Subcutaneous preadipocyte (primary cell): Measurements from ENCODE around the gene NR4A3. TPM values are rescaled to one million over a fixed set of nuclear protein-coding genes. Genes with fewer than 3 reads are reported as not detected.

Experiments
- total RNA-seq: library from RNA; depleted of rRNA; stranded (reverse); fragments of >200 nt; gene quantifications from 2 replicates; pipeline ENCODE4 v1.2.3, GENCODE V29; 2012

Gene NR4A3
- total RNA-seq: 0.20 and 0.37 TPM in 2 replicates

DNA sequence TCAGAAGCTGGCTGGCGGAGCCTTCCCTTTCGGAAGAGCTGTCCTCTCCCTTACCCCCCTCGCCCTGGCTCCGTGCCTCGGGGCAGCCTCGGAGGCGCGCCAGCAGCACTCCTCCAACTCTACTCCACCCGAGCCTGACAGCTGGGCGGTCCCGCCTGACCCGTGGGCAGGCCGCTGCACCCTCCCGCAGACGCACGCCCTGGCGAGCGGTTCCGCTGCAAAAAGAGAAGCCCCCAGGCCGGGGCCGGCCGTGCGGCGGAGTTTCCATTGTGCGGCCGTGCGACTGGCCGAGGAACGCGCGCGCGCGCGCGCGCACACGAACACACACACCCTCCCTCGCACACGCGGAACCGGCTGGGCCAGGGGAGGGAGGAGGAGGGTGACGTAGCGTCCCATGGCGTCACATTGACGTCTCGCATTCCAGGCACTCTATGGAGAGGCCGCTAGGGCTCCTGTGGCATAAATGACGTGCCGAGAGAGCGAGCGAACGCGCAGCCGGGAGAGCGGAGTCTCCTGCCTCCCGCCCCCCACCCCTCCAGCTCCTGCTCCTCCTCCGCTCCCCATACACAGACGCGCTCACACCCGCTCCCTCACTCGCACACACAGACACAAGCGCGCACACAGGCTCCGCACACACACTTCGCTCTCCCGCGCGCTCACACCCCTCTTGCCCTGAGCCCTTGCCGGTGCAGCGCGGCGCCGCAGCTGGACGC lies at the start of gene NR4A3:
TSS of gene NR4A3 (plus strand) at position 490 of the 713 bp plus-strand sequence. CDS start 6,158 bp downstream, outside the sequence.

DNA sequence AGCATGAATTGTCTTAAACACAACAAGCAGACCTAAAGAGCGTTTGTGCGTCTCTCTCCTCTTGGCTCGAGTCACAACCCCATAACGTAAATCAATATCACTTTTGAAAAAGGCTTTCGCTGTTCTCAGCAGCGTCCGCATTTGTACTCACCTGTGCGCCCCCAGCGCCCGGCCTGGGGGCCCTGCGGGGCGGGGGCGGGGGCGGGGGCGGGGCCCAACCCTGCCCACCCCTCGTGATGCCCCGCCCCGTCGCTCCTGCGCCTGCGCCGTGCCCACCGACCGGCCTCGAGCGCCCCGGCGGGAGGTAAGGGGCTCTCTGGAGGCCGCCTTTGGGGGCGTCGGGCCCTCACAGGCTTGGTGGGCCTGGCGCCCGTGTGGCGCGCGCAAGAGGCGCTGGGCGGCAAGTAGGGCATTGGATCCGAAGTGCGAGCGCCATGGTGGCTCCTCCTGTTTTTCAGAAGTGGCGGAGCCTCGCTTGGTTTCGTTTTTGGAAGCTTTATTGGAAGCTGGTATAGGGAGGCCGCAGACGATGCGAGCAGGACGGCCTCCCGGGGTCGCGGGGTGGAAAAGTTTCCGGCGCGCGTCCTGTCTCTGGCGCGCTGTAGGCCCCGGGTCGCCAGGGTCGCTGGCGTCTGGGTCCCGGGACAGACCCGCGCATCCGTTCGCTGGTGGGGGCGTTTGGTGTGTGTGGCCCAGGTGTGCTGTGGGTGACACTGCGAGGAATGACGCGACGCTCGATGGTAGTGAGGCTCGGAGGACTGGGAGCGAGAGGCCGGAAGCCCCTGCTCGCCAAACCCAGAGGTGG lies 84.9 kb downstream of the NR4A3 start, which contains the start of gene STX17:
TSS of gene STX17 (plus strand) at position 252 of the 805 bp plus-strand sequence. CDS start 8,586 bp downstream, outside the sequence.

Other genes with a start within 250 kb of the NR4A3 start
- 15.8 and 16.6 TPM in 2 replicates for gene STX17, start 84.8 kb downstream of the NR4A3 start, total RNA-seq